Neuron (in vitro differentiated cells): ENCODE measurements around the gene RHNO1.

Source experiments
- H2AFZ ChIP-seq: one replicate; pipeline ENCODE4 v1.6.1; 2013; ENCODE audit warnings: low read depth, mild to moderate bottlenecking, inconsistent platforms, low read length, moderate library complexity
- H3K27me3 ChIP-seq: one replicate; pipeline ENCODE4 v1.6.1; 2013; ENCODE audit warnings: low read length; ENCODE audit not compliant: insufficient read depth
- H3K36me3 ChIP-seq: one replicate; pipeline ENCODE4 v1.6.1; 2013; ENCODE audit warnings: low read length; ENCODE audit not compliant: insufficient read depth
- H3K4me1 ChIP-seq: one replicate; pipeline ENCODE4 v1.6.1; 2013; ENCODE audit warnings: low read length; ENCODE audit not compliant: insufficient read depth
- H3K4me3 ChIP-seq: 2 replicates; pipeline ENCODE4 v1.5.1; 2013; ENCODE audit warnings: mild to moderate bottlenecking, low read length, moderate library complexity
- H3K9me3 ChIP-seq: one replicate; pipeline ENCODE4 v1.6.1; 2013; ENCODE audit warnings: low read length

The RHNO1 gene

GRCh38 chr12:2877047-2877952, at the start of gene RHNO1, which contains the start of gene FOXM1:
TSS of gene RHNO1 (plus strand) at chr12:2877223. CDS start at chr12:2885367, 8,144 bp downstream.
TSS of gene FOXM1 (minus strand) at chr12:2877174. CDS start at chr12:2874478, 2,696 bp downstream.
- H3K4me3 ChIP-seq: peak within 1 kb of the TSS; percentile 97
- peaks cover 34% of the 10 kb centered on the region for H3K36me3 ChIP-seq
- H2AFZ ChIP-seq: peak within 1 kb of the TSS; percentile 67
- no peaks in the 10 kb centered on the region for H3K27me3 ChIP-seq
- peaks cover 16% of the 10 kb centered on the region for H3K4me1 ChIP-seq
- no peaks in the 10 kb centered on the region for H3K9me3 ChIP-seq

- Histone ChIP-seq H3K27me3 (no peaks in the 10 kb centered on the region), H2AFZ (no peak overlapping the region), H3K4me3 (no peak overlapping the region), H3K36me3 (peaks cover 36% of the 10 kb centered on the region), H3K9me3 (no peaks in the 10 kb centered on the region), H3K4me1 (peaks cover 27% of the 10 kb centered on the region)
These were observed 47.7 kb upstream of the RHNO1 start for GRCh38 chr12:2829275-2829674.

- no peak overlapping the region for H2AFZ ChIP-seq
- no peak overlapping the region for H3K4me3 ChIP-seq
- no peaks in the 10 kb centered on the region for H3K27me3 ChIP-seq
- no peaks in the 10 kb centered on the region for H3K9me3 ChIP-seq
- H3K4me1 ChIP-seq: peaks cover 8% of the 10 kb centered on the region
- peaks cover 19% of the 10 kb centered on the region for H3K36me3 ChIP-seq
These were observed 44.4 kb upstream of the RHNO1 start for GRCh38 chr12:2832550-2833127.

- Histone ChIP-seq H3K4me1 (peaks cover 8% of the 10 kb centered on the region), H3K4me3 (no peak overlapping the region), H3K27me3 (no peaks in the 10 kb centered on the region), H2AFZ (no peak overlapping the region), H3K9me3 (no peaks in the 10 kb centered on the region), H3K36me3 (peaks cover 12% of the 10 kb centered on the region)
These were observed 43.7 kb upstream of the RHNO1 start for GRCh38 chr12:2833327-2833726.

- H3K27me3 ChIP-seq: no peaks in the 10 kb centered on the region
- no peak overlapping the region for H3K4me3 ChIP-seq
- no peak overlapping the region for H2AFZ ChIP-seq
- H3K36me3 ChIP-seq: peaks cover 11% of the 10 kb centered on the region
- peaks cover 8% of the 10 kb centered on the region for H3K4me1 ChIP-seq
- no peaks in the 10 kb centered on the region for H3K9me3 ChIP-seq
These were observed 43.2 kb upstream of the RHNO1 start for GRCh38 chr12:2833810-2834209.

- peaks cover 8% of the 10 kb centered on the region for H3K4me1 ChIP-seq
These were observed 42.2 kb upstream of the RHNO1 start, which contains the start of gene NRIP2 for GRCh38 chr12:2834581-2835491. TSS of gene NRIP2 (minus strand) at chr12:2835035. CDS start at chr12:2834983, 52 bp downstream.

GRCh38 chr12:2835691-2836403, 41.2 kb upstream of the RHNO1 start:
- H3K36me3 ChIP-seq: peaks cover 4% of the 10 kb centered on the region
- peaks cover 8% of the 10 kb centered on the region for H3K4me1 ChIP-seq
- no peaks in the 10 kb centered on the region for H3K9me3 ChIP-seq
- no peak overlapping the region for H2AFZ ChIP-seq
- H3K27me3 ChIP-seq: no peaks in the 10 kb centered on the region
- no peak overlapping the region for H3K4me3 ChIP-seq

More at GRCh38 chr12:2834581-2835491, 42.2 kb upstream of the RHNO1 start, which contains the start of gene NRIP2:
- Histone ChIP-seq H3K4me3 (no peak within 1 kb of the TSS), H3K9me3 (no peaks in the 10 kb centered on the region), H2AFZ (no peak within 1 kb of the TSS), H3K27me3 (no peaks in the 10 kb centered on the region), H3K36me3 (peaks cover 11% of the 10 kb centered on the region)

- H3K9me3 ChIP-seq: no peaks in the 10 kb centered on the region
- peaks cover 4% of the 10 kb centered on the region for H3K36me3 ChIP-seq
- H3K4me3 ChIP-seq: no peak overlapping the region
These were observed 40.4 kb upstream of the RHNO1 start for GRCh38 chr12:2836574-2836973.

GRCh38 chr12:2841056-2841650, 35.9 kb upstream of the RHNO1 start:
- H3K4me3 ChIP-seq: no peak overlapping the region
- no peaks in the 10 kb centered on the region for H3K36me3 ChIP-seq
- peaks cover 8% of the 10 kb centered on the region for H3K4me1 ChIP-seq
- H3K27me3 ChIP-seq: no peaks in the 10 kb centered on the region
- no peaks in the 10 kb centered on the region for H3K9me3 ChIP-seq
- no peak overlapping the region for H2AFZ ChIP-seq

More at GRCh38 chr12:2836574-2836973, 40.4 kb upstream of the RHNO1 start:
- H3K4me1 ChIP-seq: peaks cover 8% of the 10 kb centered on the region
- H3K27me3 ChIP-seq: no peaks in the 10 kb centered on the region
- no peak overlapping the region for H2AFZ ChIP-seq

- H3K4me3 ChIP-seq: no peak overlapping the region
- H3K36me3 ChIP-seq: no peaks in the 10 kb centered on the region
- peaks cover 8% of the 10 kb centered on the region for H3K4me1 ChIP-seq
- H3K27me3 ChIP-seq: no peaks in the 10 kb centered on the region
- no peaks in the 10 kb centered on the region for H3K9me3 ChIP-seq
- no peak overlapping the region for H2AFZ ChIP-seq
These were observed 34.1 kb upstream of the RHNO1 start for GRCh38 chr12:2842948-2843347.

GRCh38 chr12:2844786-2845185, 32.2 kb upstream of the RHNO1 start:
- no peaks in the 10 kb centered on the region for H3K27me3 ChIP-seq
- H3K36me3 ChIP-seq: no peaks in the 10 kb centered on the region
- no peaks in the 10 kb centered on the region for H3K9me3 ChIP-seq
- H3K4me3 ChIP-seq: no peak overlapping the region
- peaks cover 24% of the 10 kb centered on the region for H3K4me1 ChIP-seq
- no peak overlapping the region for H2AFZ ChIP-seq

GRCh38 chr12:2845280-2845679, 31.7 kb upstream of the RHNO1 start:
- Histone ChIP-seq H3K36me3 (no peaks in the 10 kb centered on the region), H3K9me3 (no peaks in the 10 kb centered on the region), H3K4me3 (no peak overlapping the region), H3K4me1 (peaks cover 28% of the 10 kb centered on the region), H2AFZ (no peak overlapping the region), H3K27me3 (no peaks in the 10 kb centered on the region)
